B cell (primary cell): Measurements from ENCODE around the gene EIF5. TPM values are rescaled to one million over a fixed set of nuclear protein-coding genes. Genes with fewer than 3 reads are reported as not detected.

Experiments used
- ATAC-seq: fragments of 200-7000 bp; cut with Tn5 transposase; one replicate; pipeline ENCODE4 v1.10.0; 2021; ENCODE audit warnings: low read depth, mild to moderate bottlenecking, moderate number of reproducible peaks, moderate library complexity
- CTCF ChIA-PET: fragments of 350-600 bp; sonication (Branson Sonifier 250); formaldehyde crosslinking; loops from one replicate; lab custom pipeline; 2021; ENCODE audit warnings: antibody characterized with exemption, inconsistent platforms; lab: Charles Lee
- POLR2A ChIA-PET: fragments of 350-600 bp; sonication (Branson Sonifier 250); formaldehyde crosslinking; loops from one replicate; lab custom pipeline; 2021; ENCODE audit warnings: antibody characterized with exemption; lab: Charles Lee
- DNase-seq: peaks from one replicate; pipeline ENCODE4 v3.0.0; 2013
- H2AFZ ChIP-seq: 2 replicates; pipeline ENCODE4 v1.6.1; 2012; ENCODE audit warnings: mild to moderate bottlenecking, low read depth, low read length; ENCODE audit not compliant: insufficient read depth, poor library complexity, severe bottlenecking
- H3K27ac ChIP-seq, 2 donors: 1 replicate in 1 of 2; 2 replicates in 1 of 2; pipeline ENCODE4 v1.5.1; 2012 to 2013; ENCODE audit warnings: low read length in 2 of 2, mild to moderate bottlenecking in 2 of 2, moderate library complexity in 1 of 2
- H3K27me3 ChIP-seq, 4 experiments: fragments of 200-600 bp in 1 of 4; sonication (generic) in 1 of 4; replicated peaks in 1 of 4; 1 replicate in 2 of 4; 2 replicates in 2 of 4; pipeline versions ENCODE4 v1.6.1 to v1.7.0; 2013 to 2016; ENCODE audit warnings: low read length in 3 of 4, mild to moderate bottlenecking in 2 of 4, mixed read lengths in 1 of 4, moderate library complexity in 1 of 4; ENCODE audit not compliant: insufficient read depth in 4 of 4, control insufficient read depth in 3 of 4; ENCODE audit errors: control extremely low read depth in 1 of 4
- H3K36me3 ChIP-seq, 2 experiments: replicated peaks in 1 of 2; 1 replicate in 1 of 2; 2 replicates in 1 of 2; pipeline versions ENCODE4 v1.6.1 to v1.7.1; 2013; ENCODE audit warnings: low read length in 1 of 2; ENCODE audit not compliant: insufficient read depth in 2 of 2, control insufficient read depth in 1 of 2; ENCODE audit errors: control extremely low read depth in 1 of 2, extremely low read depth in 1 of 2
- H3K4me1 ChIP-seq, 2 donors: fragments of 200-600 bp in 1 of 2; sonication (generic) in 1 of 2; 1 replicate in 1 of 2; 2 replicates in 1 of 2; pipeline versions ENCODE4 v1.5.1 to v1.6.1; 2013 to 2017; ENCODE audit warnings: low read length in 2 of 2; ENCODE audit not compliant: control insufficient read depth in 2 of 2, insufficient read depth in 2 of 2
- H3K4me2 ChIP-seq: replicated peaks from 2 replicates; pipeline ENCODE3; 2012; ENCODE audit warnings: mild to moderate bottlenecking, low read depth, low read length; ENCODE audit not compliant: poor library complexity, severe bottlenecking
- H3K4me3 ChIP-seq, 5 experiments: fragments of 200-600 bp in 1 of 5; sonication (generic) in 1 of 5; 1 replicate in 3 of 5; 2 replicates in 2 of 5; pipeline versions ENCODE4 v1.5.1 to v1.7.0; 2011 to 2016; ENCODE audit warnings: low read length in 4 of 5, mild to moderate bottlenecking in 4 of 5, low read depth in 2 of 5, control low read depth in 1 of 5, moderate library complexity in 1 of 5; ENCODE audit not compliant: insufficient read depth in 1 of 5; ENCODE audit errors: control extremely low read depth in 1 of 5, extremely low read depth in 1 of 5
- H3K79me2 ChIP-seq: fragments of 200-600 bp; sonication (generic); one replicate; pipeline ENCODE4 v1.6.0; 2016; ENCODE audit warnings: low read length; ENCODE audit not compliant: control insufficient read depth, insufficient read depth
- H3K9ac ChIP-seq: fragments of 200-600 bp; sonication (generic); 2 replicates; pipeline ENCODE4 v1.6.1; 2017; ENCODE audit warnings: mild to moderate bottlenecking, low read length, moderate library complexity
- H3K9me3 ChIP-seq, 3 donors: one replicate each; pipeline versions ENCODE4 v1.6.1 to v1.7.1; 2013; ENCODE audit warnings: low read length in 2 of 3; ENCODE audit not compliant: control insufficient read depth in 2 of 3, insufficient read depth in 1 of 3; ENCODE audit errors: control extremely low read depth in 1 of 3
- H4K20me1 ChIP-seq: 2 replicates; pipeline ENCODE4 v1.6.0; 2012; ENCODE audit warnings: mild to moderate bottlenecking, low read length; ENCODE audit not compliant: insufficient read depth, control insufficient read depth, poor library complexity, severe bottlenecking
- H3K27ac Mint-ChIP-seq: one replicate; pipeline ENCODE4 v1.8.0; 2021; ENCODE audit warnings: mixed read lengths
- H3K27me3 Mint-ChIP-seq: one replicate; pipeline ENCODE4 v1.8.0; 2021; ENCODE audit warnings: mixed read lengths
- H3K4me1 Mint-ChIP-seq: one replicate; pipeline ENCODE4 v1.8.0; 2021; ENCODE audit warnings: mixed read lengths
- H3K4me3 Mint-ChIP-seq: one replicate; pipeline ENCODE4 v1.8.0; 2021; ENCODE audit warnings: mixed read lengths
- H3K9me3 Mint-ChIP-seq: one replicate; pipeline ENCODE4 v1.8.0; 2022; ENCODE audit warnings: mixed read lengths; ENCODE audit not compliant: insufficient read depth
- EZH2 ChIP-seq: IDR thresholded peaks from 2 replicates; pipeline ENCODE4 v1.6.1; 2012; ENCODE audit warnings: borderline replicate concordance, low read depth, mild to moderate bottlenecking, moderate library complexity, low read length; ENCODE audit not compliant: insufficient read depth, poor library complexity, severe bottlenecking
- WGBS: methylation state at CpG from one replicate; pipeline ENCODE4 v1.1.5; 2013; ENCODE audit warnings: missing lambda C conversion rate; ENCODE audit not compliant: insufficient coverage; 5-methylcytosine and 5-hydroxymethylcytosine counted together
- intact Hi-C: fragments of 100-400 bp; cut with micrococcal nuclease; formaldehyde crosslinking; loops from one replicate; pipeline ENCODE4 v1.10.0; 2022
- polyA plus RNA-seq: library from polyadenylated mRNA; depleted of rRNA; stranded (reverse); fragments of >200 nt; gene quantifications from 2 replicates; pipeline ENCODE4 v1.2.3, GENCODE V29; 2012
- total RNA-seq, 2 donors: library from RNA; stranded (reverse); fragments of 120-200 nt in 1 of 2; gene quantifications; 1 replicate in 1 of 2; 2 replicates in 1 of 2; pipeline versions ENCODE4 v1.2.3 to v1.2.4, GENCODE V29; 2013 to 2022
- TF ChIP-seq, protein P1 (sequence below): fragments of 200-600 bp; IDR thresholded peaks from one replicate; pipeline ENCODE4 v1.8.0; 2022; ENCODE audit warnings: antibody characterized with exemption, mild to moderate bottlenecking

Gene EIF5
- total and polyA plus RNA-seq, 2 donors (not counting 1 experiment from before 2014, with no cell fraction given) = 206 to 314 TPM

- CTCF ChIA-PET = interaction anchor here (1.3 kb wide), 1 partner anchor 61 kb away, joined by 5 read pairs; no protein-coding TSS in a partner anchor
- H4K20me1 ChIP-seq = peaks cover 9% of the 10 kb centered on the region
- H3K9me3 ChIP-seq = no peaks in the 10 kb centered on the region
- DNase-seq (no peak), ATAC-seq (no peak)
- no peak overlapping the region for H3K4me3 Mint-ChIP-seq
- H3K4me3 ChIP-seq = no peak overlapping the region
- H3K27ac Mint-ChIP-seq = no peak overlapping the region
- H3K4me1 Mint-ChIP-seq = peaks cover 15% of the 10 kb centered on the region
- no peak overlapping the region for H3K4me2 ChIP-seq
- no peak overlapping the region for H2AFZ ChIP-seq
- POLR2A ChIA-PET = no interaction called here
- no peaks in the 10 kb centered on the region for H3K27me3 Mint-ChIP-seq
- no peak overlapping the region for H3K9ac ChIP-seq
- intact Hi-C loops = loop anchor here (5.0 to 10.0 kb wide), 4 partner anchors 234 to 1013 kb away; partner anchors contain the start of genes BAG5, COA8, PPP1R13B and ZNF839
- peaks cover 0 to 2% of the 10 kb centered on the region in 2 experiments for H3K36me3 ChIP-seq
- peaks cover 9% of the 10 kb centered on the region for H3K79me2 ChIP-seq
- H3K4me1 ChIP-seq = peaks cover 6 to 14% of the 10 kb centered on the region in 2 donors
- H3K9me3 Mint-ChIP-seq = no peaks in the 10 kb centered on the region
- WGBS = no CpG with 5 or more reads among the region's 2 CpGs
- TF ChIP-seq, protein P1, sequence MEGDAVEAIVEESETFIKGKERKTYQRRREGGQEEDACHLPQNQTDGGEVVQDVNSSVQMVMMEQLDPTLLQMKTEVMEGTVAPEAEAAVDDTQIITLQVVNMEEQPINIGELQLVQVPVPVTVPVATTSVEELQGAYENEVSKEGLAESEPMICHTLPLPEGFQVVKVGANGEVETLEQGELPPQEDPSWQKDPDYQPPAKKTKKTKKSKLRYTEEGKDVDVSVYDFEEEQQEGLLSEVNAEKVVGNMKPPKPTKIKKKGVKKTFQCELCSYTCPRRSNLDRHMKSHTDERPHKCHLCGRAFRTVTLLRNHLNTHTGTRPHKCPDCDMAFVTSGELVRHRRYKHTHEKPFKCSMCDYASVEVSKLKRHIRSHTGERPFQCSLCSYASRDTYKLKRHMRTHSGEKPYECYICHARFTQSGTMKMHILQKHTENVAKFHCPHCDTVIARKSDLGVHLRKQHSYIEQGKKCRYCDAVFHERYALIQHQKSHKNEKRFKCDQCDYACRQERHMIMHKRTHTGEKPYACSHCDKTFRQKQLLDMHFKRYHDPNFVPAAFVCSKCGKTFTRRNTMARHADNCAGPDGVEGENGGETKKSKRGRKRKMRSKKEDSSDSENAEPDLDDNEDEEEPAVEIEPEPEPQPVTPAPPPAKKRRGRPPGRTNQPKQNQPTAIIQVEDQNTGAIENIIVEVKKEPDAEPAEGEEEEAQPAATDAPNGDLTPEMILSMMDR = no peak
- no peak for TF ChIP-seq EZH2
- H3K27me3 ChIP-seq = no peaks in the 10 kb centered on the region
- no peak overlapping the region for H3K27ac ChIP-seq
Measured at GRCh38 chr14:103330536-103330935, 3.5 kb upstream of the EIF5 start.

DNA sequence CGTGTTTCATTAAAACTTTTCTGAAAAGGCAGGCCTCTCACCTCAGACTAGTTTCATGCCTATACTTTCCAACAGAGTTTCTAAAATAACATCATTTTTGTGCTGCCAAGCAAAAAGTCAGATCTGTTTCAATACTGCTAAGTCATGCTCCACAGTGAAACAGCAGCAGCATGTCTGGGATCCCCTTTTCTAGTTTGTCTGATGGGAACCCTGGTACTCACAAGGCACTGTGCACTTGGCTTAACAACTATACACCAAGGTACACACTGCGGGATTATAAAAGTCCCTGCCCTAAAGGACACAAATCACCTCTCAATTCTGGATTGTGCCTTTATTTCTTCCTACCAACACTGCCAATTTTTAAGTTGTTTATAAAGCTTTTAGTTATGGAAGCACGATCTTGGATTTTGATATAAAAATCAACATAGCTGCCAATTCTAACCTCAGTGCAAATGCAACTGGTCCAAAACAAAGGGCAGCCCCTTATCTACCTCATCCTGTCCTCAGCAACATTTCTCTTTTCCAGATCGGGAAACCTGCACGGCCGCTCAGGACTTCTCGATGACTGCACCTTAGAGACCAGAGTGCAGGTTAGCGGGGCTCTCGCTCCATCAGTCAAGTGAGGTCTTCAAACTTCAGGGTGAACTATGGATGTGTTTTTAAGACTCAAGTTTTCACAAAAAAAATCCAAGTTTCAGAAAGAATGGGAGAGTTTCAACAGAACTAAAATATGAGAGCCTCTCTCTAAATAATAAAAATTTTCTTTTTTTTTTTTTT, 1.7 kb upstream of the EIF5 start:
- Histone ChIP-seq H3K4me3 (no peak overlapping the region), H3K27me3 (no peaks in the 10 kb centered on the region), H3K36me3 (peaks cover 5 to 20% of the 10 kb centered on the region in 2 experiments), H3K27ac (no peak overlapping the region), H4K20me1 (peaks cover 27% of the 10 kb centered on the region), H3K9me3 (no peaks in the 10 kb centered on the region), H2AFZ (no peak overlapping the region), H3K4me1 (peaks cover 17 to 25% of the 10 kb centered on the region in 2 donors), H3K79me2 (peaks cover 27% of the 10 kb centered on the region), H3K4me2 (no peak overlapping the region), H3K9ac (no peak overlapping the region)
- ATAC-seq (no peak), DNase-seq (no peak)
- WGBS = 93% methylated on average over 3 of the region's 9 CpGs
- ChIA-PET CTCF (interaction anchor here (0.6 kb wide), 1 partner anchor 693 kb away, joined by 5 read pairs; no protein-coding TSS in a partner anchor), POLR2A (no interaction called here)
- H3K4me1 Mint-ChIP-seq = peaks cover 33% of the 10 kb centered on the region
- no peaks in the 10 kb centered on the region for H3K9me3 Mint-ChIP-seq
- H3K27ac Mint-ChIP-seq = peak overlapping the region; percentile 46
- H3K4me3 Mint-ChIP-seq = peak overlapping the region; percentile 65
- TF ChIP-seq, protein P1 = no peak
- no peak for TF ChIP-seq EZH2
- H3K27me3 Mint-ChIP-seq = no peaks in the 10 kb centered on the region
- intact Hi-C loops = loop anchor here (5.0 to 10.0 kb wide), 4 partner anchors 232 to 1015 kb away; partner anchors contain the start of genes BAG5, COA8, PPP1R13B and ZNF839
